Dendritic cell treated with granulocyte-macrophage colony-stimulating factor and Interleukin-4, amounts not matched to agents 40 ng/mL and 50 ng/mL, for 4 days (primary cell): ENCODE data around the gene EXOC6B.

Experiments
- H3K27ac Mint-ChIP-seq: one replicate; pipeline ENCODE4 v1.8.0; 2022; ENCODE audit warnings: mild to moderate bottlenecking, mixed read lengths
- H3K27me3 Mint-ChIP-seq: one replicate; pipeline ENCODE4 v1.8.0; 2022; ENCODE audit warnings: mild to moderate bottlenecking, mixed read lengths
- H3K36me3 Mint-ChIP-seq: one replicate; pipeline ENCODE4 v1.8.0; 2022; ENCODE audit warnings: low read depth, mixed read lengths
- H3K4me1 Mint-ChIP-seq: one replicate; pipeline ENCODE4 v1.8.0; 2022; ENCODE audit warnings: low read depth, mixed read lengths
- H3K4me3 Mint-ChIP-seq: one replicate; pipeline ENCODE4 v1.8.0; 2022; ENCODE audit warnings: mild to moderate bottlenecking, moderate library complexity, mixed read lengths
- H3K9me3 Mint-ChIP-seq: one replicate; pipeline ENCODE4 v1.8.0; 2022; ENCODE audit warnings: mixed read lengths
- intact Hi-C: fragments of 100-400 bp; cut with micrococcal nuclease; formaldehyde crosslinking; loops from one replicate; pipeline ENCODE4 v1.15.0; 2022

Gene EXOC6B

DNA sequence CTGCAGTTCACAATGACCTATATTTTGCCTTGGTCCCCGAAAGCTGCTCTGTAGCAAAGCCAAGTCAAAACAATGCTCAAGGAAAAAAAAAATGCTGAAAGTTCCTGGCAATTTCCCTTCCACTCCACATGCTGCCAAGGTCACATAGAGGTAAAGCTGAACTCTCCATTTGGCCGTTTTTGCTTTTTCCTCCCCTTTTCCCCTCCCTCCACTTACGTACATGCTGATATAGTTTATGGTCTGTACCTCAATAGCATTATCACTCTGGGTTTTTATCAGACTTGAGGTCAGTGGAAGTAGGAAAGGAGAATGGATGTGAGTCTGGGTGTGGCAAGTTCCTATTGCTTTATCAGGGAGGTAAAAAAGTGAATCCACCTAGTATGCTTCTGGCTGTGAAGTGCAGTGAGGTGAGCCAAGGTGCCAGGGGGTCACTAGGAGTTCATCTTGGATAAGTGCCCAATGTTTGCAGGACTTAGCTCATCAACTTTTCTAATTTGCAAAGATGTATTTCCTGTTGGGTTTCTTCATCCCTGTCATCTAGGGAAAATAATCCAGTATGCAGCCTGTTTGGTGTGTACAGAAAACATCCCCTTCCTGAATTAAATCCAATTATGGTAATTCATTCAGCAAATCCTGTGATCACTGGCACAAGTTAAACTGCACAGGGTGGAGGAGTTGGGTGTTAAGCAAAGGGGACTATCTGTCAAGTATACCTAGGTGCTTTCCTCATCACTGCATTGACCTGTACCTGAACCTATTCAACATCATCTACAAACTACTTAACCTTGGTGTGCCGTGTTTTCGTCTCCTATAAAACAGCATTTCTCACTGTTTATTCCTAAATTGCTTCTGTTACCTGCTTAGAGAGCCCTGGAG lies 553.8 kb downstream of the EXOC6B start:
- Mint-ChIP-seq H3K27ac (no peak overlapping the region), H3K4me1 (no peaks in the 10 kb centered on the region), H3K4me3 (no peak overlapping the region), H3K36me3 (no peaks in the 10 kb centered on the region), H3K27me3 (no peaks in the 10 kb centered on the region), H3K9me3 (no peaks in the 10 kb centered on the region)
- intact Hi-C loops = no loop called here

DNA sequence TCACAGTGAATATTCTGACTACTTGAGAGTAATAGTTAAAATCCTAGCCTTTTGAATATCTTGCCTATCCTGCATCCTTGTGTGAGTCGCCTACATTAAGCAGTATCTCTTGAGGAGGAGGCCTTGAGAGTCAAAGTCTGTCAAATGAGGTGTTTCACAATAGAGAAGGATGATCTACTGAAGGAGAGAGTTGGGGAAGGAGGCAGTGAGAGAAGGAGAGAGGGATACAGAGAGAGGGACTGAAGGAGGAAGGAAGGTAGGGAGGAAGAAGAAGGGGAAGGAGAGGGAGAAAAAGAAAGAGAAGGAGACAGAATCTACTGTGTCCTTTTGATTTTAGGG lies 554.6 kb downstream of the EXOC6B start:
- no peaks in the 10 kb centered on the region for H3K4me1 Mint-ChIP-seq
- intact Hi-C loops = no loop called here
- no peaks in the 10 kb centered on the region for H3K36me3 Mint-ChIP-seq
- H3K9me3 Mint-ChIP-seq = no peaks in the 10 kb centered on the region
- H3K27me3 Mint-ChIP-seq = no peaks in the 10 kb centered on the region
- H3K27ac Mint-ChIP-seq = no peak overlapping the region
- no peak overlapping the region for H3K4me3 Mint-ChIP-seq

DNA sequence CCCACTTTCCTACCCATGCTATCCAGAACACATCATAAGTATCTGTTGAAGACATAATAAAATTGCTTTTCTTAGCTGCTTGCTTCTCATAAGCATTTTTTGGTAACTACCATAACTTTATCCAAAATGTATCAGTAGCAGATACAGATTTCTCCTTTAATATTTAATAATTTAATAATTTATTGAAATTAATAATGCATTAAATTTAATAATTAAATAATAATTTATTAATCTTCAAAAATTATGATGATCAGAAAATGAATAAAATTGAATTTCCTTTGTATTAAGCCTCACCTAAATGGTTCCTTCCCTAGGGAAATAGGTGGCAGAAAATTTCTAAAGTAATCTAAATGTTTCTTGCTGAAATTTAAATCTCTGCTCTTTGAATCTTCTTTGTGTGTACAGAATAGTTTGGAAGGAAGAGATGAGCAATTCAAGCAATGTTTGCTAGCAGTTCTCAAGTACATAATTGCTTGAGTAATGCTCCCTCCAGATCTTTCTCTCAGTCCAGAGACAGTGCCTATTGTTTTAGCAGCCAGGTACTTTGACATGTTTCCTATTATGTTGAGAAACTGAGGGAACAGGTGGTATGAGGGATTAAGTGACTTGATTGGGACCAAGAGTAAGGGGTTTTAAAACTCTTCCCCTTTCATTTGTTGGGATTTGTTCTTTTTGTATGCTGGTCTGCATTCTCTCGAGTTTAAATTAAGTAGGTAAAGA lies 555.1 kb downstream of the EXOC6B start:
- Mint-ChIP-seq H3K9me3 (no peaks in the 10 kb centered on the region), H3K36me3 (no peaks in the 10 kb centered on the region), H3K4me1 (no peaks in the 10 kb centered on the region), H3K4me3 (no peak overlapping the region), H3K27me3 (no peaks in the 10 kb centered on the region), H3K27ac (no peak overlapping the region)
- intact Hi-C loops = no loop called here

DNA sequence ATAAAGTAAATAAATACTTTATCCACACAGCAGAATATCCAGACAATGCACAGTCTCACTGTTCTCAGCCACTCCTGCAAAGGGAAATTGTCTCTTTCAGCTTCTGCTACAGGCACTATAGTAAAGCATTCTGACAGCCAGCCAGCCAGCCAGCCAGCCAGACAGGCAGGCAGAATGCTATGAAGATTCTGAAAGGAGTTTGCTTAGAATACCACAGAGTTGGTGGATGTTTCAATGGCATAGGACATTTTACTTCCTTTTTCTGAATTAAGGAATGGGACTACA lies 562.1 kb downstream of the EXOC6B start:
- Mint-ChIP-seq H3K27ac (no peak overlapping the region), H3K27me3 (no peaks in the 10 kb centered on the region), H3K4me1 (no peaks in the 10 kb centered on the region), H3K36me3 (no peaks in the 10 kb centered on the region), H3K4me3 (no peak overlapping the region), H3K9me3 (no peaks in the 10 kb centered on the region)
- intact Hi-C loops = no loop called here

DNA sequence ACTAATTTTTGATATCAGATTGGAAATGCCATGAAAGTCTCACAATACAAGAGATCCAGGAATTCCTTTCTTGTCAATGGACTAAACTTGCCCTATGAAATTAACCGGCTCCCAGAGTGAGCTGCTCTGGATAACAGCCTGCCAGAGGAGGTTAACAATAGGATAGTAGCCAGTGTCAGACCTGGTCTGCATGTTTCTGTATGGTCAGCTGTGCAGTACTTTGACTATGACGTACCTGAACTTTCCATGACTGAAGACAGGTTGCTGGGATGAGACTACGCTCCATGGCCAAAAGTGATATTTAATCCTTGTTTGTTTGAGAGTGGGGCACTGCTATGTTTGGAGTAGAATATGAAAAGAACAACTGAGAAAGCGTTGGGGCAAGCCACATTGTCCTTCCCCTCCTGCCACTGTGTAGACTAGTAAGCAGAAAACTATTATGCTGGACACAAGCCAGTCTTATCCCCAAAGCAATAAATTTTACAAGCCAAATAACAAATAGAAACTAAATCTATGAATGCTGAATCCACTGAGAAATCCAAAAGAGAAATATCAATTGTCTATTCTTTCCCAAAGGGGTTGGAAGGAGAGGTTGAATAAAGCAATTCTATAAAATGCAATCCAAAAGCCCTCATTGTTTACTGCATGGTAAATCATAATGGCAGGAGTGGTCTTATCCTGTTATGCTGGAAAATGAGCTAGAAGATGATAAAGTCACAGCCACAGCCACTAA lies 562.6 kb downstream of the EXOC6B start:
- H3K36me3 Mint-ChIP-seq = no peaks in the 10 kb centered on the region
- H3K27ac Mint-ChIP-seq = no peak overlapping the region
- no peaks in the 10 kb centered on the region for H3K9me3 Mint-ChIP-seq
- intact Hi-C loops = no loop called here
- H3K4me3 Mint-ChIP-seq = no peak overlapping the region
- no peaks in the 10 kb centered on the region for H3K4me1 Mint-ChIP-seq
- no peaks in the 10 kb centered on the region for H3K27me3 Mint-ChIP-seq

DNA sequence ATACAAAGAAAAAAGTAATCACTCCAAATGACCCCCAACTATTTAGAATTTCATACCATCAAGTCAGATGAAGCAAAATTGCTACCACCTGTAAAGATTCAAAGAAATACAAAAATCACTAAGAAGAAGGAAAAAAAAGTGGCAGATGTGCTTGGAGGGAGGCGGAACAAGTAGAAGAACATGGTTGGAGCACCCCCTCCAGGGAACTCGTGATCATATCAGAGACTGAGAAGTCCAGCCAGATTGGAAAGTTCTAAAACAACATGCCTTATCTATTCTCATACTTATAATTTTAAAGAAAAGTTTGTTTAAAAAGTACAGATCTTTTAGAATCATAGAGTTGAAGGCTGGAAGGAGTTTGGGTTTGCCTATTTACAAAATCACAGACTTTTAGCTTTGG lies 564.8 kb downstream of the EXOC6B start:
- intact Hi-C loops = no loop called here
- H3K4me3 Mint-ChIP-seq = no peak overlapping the region
- H3K4me1 Mint-ChIP-seq = no peaks in the 10 kb centered on the region
- no peak overlapping the region for H3K27ac Mint-ChIP-seq
- H3K36me3 Mint-ChIP-seq = no peaks in the 10 kb centered on the region
- no peaks in the 10 kb centered on the region for H3K27me3 Mint-ChIP-seq
- no peaks in the 10 kb centered on the region for H3K9me3 Mint-ChIP-seq

DNA sequence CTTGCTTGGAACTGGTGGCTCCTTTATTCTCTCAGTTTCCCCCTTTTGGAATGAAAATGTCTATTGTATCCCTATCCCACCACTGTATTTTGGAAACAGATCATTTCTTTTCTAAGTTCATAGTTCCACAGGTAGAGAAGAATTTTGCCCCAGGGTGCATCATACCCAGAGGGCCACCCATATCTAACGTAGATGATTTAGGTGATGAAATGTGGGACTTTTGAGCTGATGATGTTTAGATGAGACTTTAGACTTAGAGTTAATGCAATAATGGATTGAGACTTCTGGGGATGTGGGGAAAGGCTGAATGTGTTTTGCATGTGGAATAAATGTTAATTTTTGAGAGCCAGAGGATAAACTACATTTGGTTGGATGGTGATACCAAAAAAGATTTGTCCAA lies 570.3 kb downstream of the EXOC6B start:
- intact Hi-C loops = no loop called here
- no peaks in the 10 kb centered on the region for H3K27me3 Mint-ChIP-seq

DNA sequence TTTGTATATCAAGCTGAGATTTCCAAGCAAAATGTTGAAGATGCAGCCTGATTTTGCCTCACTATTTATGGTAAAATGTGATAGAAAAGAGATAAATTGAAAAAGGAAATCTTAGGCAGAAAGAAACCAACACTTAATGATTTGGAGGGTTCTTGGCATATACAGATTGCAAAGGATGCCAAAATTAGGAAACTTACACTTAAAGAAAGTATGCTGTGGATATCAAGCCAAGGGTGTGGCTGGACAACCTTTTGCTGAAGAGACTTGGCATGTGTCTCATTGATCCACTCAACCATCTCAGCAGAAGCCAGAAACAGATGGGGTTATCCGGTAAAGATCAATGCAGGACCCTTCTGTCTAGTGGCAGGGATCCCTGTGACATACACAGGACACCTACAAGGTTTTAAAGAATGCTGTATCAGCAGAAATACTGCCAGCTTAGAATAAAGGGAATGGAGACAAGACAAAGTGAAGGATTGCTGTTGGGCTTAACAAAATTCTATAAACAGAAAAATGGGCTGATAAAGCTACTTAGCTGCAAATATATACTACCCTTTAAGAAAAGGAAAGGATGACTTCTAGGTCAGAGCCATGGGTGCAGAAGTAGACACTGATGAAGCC lies 570.9 kb downstream of the EXOC6B start:
- Mint-ChIP-seq H3K9me3 (no peaks in the 10 kb centered on the region), H3K4me3 (no peak overlapping the region), H3K27me3 (no peaks in the 10 kb centered on the region), H3K4me1 (no peaks in the 10 kb centered on the region), H3K27ac (no peak overlapping the region), H3K36me3 (no peaks in the 10 kb centered on the region)
- intact Hi-C loops = no loop called here

More for the DNA sequence above, 570.3 kb downstream of the EXOC6B start:
- Mint-ChIP-seq H3K9me3 (no peaks in the 10 kb centered on the region), H3K27ac (no peak overlapping the region), H3K4me3 (no peak overlapping the region), H3K4me1 (no peaks in the 10 kb centered on the region), H3K36me3 (no peaks in the 10 kb centered on the region)

DNA sequence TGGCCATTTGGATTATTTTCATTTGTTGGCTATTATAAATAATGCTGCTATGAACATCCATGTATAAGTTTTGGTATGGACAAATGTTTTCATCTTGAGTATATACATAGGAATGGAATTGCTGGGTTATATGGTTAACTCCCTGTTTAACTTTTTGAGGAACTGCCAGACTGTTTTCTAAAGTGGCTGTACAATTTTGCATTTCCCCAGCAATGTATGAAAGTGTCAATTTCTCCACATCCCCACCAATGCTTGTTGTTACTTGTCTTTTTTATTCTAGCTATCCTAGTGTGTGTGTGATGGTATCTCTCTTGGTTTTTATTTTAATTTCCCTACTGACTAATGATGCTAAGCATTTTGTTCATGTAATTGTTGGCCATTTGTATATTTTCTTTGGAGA lies 587.5 kb downstream of the EXOC6B start:
- Mint-ChIP-seq H3K36me3 (no peaks in the 10 kb centered on the region), H3K27me3 (no peaks in the 10 kb centered on the region), H3K4me1 (peaks cover 20% of the 10 kb centered on the region), H3K27ac (no peak overlapping the region), H3K4me3 (no peak overlapping the region), H3K9me3 (no peaks in the 10 kb centered on the region)
- intact Hi-C loops = no loop called here

DNA sequence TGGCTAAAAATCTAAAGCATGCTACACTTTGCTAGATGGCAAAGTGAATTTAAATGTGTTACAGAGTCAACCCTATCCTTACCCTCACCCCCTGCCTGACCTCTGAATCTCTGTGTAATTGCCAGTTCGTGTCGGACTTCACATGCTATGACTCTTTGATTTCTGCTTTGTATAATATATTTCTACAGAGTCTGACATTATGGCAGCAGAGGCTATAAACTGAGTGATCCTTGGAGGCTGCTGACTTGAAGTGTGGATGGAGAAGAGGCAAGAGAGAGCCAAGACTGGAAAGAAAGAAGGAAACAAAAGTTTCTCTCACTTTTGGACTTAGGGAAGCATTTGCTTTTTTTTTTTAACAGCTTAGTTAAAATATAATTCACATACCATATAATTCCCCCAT lies 588.3 kb downstream of the EXOC6B start:
- no peaks in the 10 kb centered on the region for H3K9me3 Mint-ChIP-seq
- intact Hi-C loops = no loop called here
- H3K27me3 Mint-ChIP-seq = no peaks in the 10 kb centered on the region
- peaks cover 20% of the 10 kb centered on the region for H3K4me1 Mint-ChIP-seq
- no peaks in the 10 kb centered on the region for H3K36me3 Mint-ChIP-seq
- no peak overlapping the region for H3K27ac Mint-ChIP-seq
- H3K4me3 Mint-ChIP-seq = no peak overlapping the region

DNA sequence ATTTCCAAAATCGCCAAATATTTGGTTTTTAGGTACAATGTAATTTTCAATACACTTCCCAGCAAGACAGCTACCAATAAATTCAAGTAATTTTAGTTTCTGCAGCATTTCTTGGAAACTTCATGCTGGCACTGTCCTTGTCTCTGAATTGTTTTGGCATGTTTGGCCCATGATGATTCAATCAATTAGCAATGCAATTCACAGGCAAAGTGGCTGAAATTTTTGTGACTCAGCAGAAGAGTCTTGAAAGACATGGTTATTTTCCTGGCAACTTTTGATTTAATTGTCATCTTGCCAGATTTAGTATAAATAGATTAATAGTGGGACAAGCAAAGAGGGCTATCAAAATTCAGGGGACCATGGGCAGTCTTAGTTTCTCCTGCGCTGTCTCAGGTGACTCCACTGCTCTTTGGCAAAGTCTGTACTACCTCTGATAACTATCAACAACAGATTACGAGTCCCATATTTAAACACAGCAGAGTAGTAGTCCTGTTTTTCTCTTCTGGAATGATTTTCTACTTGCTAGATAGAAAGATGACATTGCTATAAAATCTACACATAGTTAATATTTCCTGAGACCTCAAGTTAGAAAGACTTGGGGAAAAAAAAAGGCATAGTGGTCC lies 589.3 kb downstream of the EXOC6B start:
- Mint-ChIP-seq H3K36me3 (no peaks in the 10 kb centered on the region), H3K4me1 (peaks cover 11% of the 10 kb centered on the region), H3K4me3 (no peak overlapping the region), H3K27me3 (no peaks in the 10 kb centered on the region), H3K27ac (no peak overlapping the region), H3K9me3 (no peaks in the 10 kb centered on the region)
- intact Hi-C loops = no loop called here

DNA sequence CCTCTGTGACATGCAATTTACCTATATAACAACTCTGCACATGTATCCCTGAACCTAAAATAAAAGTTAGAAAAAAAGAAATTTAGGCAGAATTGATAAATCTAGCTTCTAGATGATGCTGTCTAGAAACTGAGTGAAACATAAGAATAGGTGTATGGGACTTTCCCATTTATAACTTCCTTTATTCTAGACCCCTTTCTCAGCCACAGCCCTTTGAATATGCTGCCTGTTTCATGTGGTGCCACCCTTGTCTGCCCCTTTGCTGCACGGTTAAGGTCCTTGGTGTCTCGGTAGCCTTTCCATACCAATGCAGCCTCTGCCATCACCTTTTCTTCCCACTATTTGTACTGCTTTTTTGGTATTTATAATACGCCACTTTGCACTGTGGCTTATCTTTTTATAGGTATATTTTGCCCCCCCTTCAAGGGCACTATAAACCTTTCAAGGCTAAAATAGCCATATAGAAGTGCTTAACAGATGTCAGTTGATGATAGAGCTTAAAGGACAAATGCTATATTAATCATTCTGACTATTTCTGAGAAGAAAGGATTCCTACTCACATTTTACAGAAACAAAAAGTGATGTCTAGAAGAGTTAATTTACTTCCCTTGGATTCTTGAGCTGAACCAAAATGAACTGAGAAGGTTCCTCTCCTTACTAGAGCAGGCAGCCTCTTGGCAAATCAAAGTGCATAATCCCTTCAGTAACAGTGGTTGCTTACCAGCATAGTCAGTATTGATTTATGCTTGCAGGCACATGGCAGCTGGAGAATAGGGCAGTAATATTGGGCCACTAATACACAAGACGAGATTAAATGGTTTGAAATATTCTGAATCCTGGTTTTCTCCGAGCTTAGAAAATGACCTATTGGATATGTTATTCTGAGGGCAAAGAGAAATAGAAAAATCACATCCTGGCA lies 590.1 kb downstream of the EXOC6B start:
- no peaks in the 10 kb centered on the region for H3K27me3 Mint-ChIP-seq
- intact Hi-C loops = no loop called here

DNA sequence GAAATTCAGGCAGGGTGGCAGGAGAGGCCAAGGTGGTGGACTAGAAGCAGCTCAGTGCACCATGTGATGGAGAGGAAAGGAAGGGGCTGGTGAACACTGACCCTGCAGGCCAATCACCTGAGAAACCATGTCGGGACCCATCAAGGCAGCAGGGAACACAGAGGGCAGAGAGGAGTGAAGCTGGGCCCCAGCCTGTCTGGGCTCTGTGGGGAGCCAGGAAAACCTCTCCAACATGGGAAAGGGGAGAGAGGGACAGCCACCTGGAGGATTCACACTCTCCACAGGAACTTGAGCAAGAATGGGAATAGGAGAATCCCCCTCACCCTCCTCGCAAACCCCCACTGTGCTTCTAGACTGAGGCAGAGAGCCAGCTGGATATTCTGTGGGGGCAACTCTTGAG lies 592.6 kb downstream of the EXOC6B start:
- Mint-ChIP-seq H3K9me3 (no peaks in the 10 kb centered on the region), H3K36me3 (no peaks in the 10 kb centered on the region), H3K27ac (no peak overlapping the region), H3K4me3 (no peak overlapping the region), H3K4me1 (no peaks in the 10 kb centered on the region), H3K27me3 (no peaks in the 10 kb centered on the region)
- intact Hi-C loops = no loop called here

More for the DNA sequence above, 590.1 kb downstream of the EXOC6B start:
- Mint-ChIP-seq H3K4me1 (peaks cover 3% of the 10 kb centered on the region), H3K9me3 (no peaks in the 10 kb centered on the region), H3K36me3 (no peaks in the 10 kb centered on the region), H3K4me3 (no peak overlapping the region), H3K27ac (no peak overlapping the region)
